Measurements from ENCODE around the gene APEH.

GRCh38 chr3:49701388-49702077, 27.4 kb downstream of the APEH start:
- TF ChIP-seq, protein P1, sequence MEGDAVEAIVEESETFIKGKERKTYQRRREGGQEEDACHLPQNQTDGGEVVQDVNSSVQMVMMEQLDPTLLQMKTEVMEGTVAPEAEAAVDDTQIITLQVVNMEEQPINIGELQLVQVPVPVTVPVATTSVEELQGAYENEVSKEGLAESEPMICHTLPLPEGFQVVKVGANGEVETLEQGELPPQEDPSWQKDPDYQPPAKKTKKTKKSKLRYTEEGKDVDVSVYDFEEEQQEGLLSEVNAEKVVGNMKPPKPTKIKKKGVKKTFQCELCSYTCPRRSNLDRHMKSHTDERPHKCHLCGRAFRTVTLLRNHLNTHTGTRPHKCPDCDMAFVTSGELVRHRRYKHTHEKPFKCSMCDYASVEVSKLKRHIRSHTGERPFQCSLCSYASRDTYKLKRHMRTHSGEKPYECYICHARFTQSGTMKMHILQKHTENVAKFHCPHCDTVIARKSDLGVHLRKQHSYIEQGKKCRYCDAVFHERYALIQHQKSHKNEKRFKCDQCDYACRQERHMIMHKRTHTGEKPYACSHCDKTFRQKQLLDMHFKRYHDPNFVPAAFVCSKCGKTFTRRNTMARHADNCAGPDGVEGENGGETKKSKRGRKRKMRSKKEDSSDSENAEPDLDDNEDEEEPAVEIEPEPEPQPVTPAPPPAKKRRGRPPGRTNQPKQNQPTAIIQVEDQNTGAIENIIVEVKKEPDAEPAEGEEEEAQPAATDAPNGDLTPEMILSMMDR (IDR thresholded peaks at IDR 0.05): no peak
- TF ChIP-seq POLR2A (IDR thresholded peaks at IDR 0.05): no peak
- no peak for TF ChIP-seq POLR2AphosphoS5 (IDR thresholded peaks at IDR 0.05)

Measured in prostate gland (tissue), 2 donors.